Stomach (tissue), 4 donors: ENCODE measurements around the gene DDX11.
"Not testable (repeated sequence)": the region's sequence is repeated elsewhere in the genome, so short reads cannot be mapped to it uniquely, and the experiment has no call there.

Experiments
- CTCF ChIP-seq, 7 experiments: fragments of 450-650 bp in 4 of 7; fragments of 200-600 bp in 3 of 7; sonication (generic) in 3 of 7; IDR thresholded peaks; one replicate each; pipeline ENCODE4 v1.5.1; 2016 to 2019; ENCODE audit warnings: antibody characterized with exemption in 7 of 7, control low read depth in 2 of 7, mild to moderate bottlenecking in 1 of 7
- POLR2A ChIP-seq, 4 donors: fragments of 450-650 bp; IDR thresholded peaks; one replicate each; pipeline ENCODE4 v1.6.1; 2016; ENCODE audit warnings: antibody characterized with exemption in 4 of 4, control low read depth in 2 of 4, mild to moderate bottlenecking in 1 of 4, moderate library complexity in 1 of 4
- POLR2AphosphoS5 ChIP-seq, 3 donors: sonication (generic); formaldehyde crosslinking; IDR thresholded peaks; one replicate each; pipeline ENCODE4 v1.6.1; 2016; ENCODE audit warnings: antibody characterized with exemption in 3 of 3

DNA sequence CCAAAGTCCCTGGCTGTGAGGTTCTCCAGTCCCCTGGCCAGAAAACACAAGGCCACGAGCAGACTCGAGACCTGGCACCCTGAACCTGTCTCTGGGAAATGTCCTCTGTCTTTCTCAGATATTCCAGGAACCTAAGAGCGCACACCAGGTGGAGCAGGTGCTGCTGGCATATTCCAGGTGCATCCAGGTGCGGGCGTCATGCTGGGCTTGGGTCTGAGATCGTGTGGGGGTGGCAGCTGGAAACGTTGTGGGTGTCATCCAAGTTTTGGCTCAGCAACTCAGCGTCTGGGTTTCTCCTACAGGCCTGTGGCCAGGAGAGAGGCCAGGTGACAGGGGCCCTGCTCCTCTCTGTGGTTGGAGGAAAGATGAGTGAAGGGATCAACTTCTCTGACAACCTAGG lies 28.5 kb downstream of the DDX11 start:
- TF ChIP-seq CTCF, POLR2A, POLR2AphosphoS5 (IDR thresholded peaks at IDR 0.05): not testable (repeated sequence)
